ENCODE data around the gene SDK1. TPM values are rescaled to one million over a fixed set of nuclear protein-coding genes. Genes with fewer than 3 reads are reported as not detected.

The SDK1 gene
- total and polyA plus RNA-seq, 2 of the 8 experiments (the other 6 are each of a cell fraction or from before 2014, with no cell fraction given): 3.3 to 7.2 TPM

DNA sequence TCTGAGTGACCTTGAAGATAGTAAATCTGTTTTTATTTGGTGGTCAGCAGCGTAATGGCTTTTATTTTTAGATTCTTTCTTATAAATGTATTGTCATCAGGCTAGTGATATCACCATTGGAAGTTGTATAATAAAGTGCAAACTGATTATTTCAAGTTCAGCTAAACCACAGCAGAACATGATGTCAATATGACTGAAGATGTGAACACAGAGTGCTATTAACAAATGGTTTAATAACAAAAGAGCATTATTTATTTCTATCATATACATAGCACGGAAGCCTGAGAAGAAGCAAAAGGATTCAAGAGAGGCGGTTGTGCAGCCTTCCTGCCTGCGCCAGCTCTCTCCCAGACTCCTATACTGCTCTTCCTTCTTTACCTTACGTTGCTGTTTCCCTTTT is 142.7 kb downstream of the SDK1 start:
- Histone ChIP-seq H2AK5ac (ENCODE audit: low read depth, low read length) (no peak overlapping the region), H2BK120ac (replicated peaks; ENCODE audit: low read depth, low read length) (no peak overlapping the region), H3K14ac (ENCODE audit: insufficient read length) (no peak overlapping the region), H3K56ac (replicated peaks; ENCODE audit: insufficient read length, low read depth, low read length) (no peak overlapping the region), H3K18ac (ENCODE audit: extremely low read depth, low read length) (no peak overlapping the region), H3K9ac (replicated peaks in 1 of 4; ENCODE audit: extremely low read depth in 1 of 4, low read depth in 3 of 4, low read length in 3 of 4) (no peak overlapping the region), H3K4me1 (replicated peaks in 1 of 4; ENCODE audit: control insufficient read depth in 3 of 4, insufficient read depth in 4 of 4, low read length in 3 of 4) (no peaks in the 10 kb centered on the region), H3K4me3 (ENCODE audit: extremely low read depth in 1 of 4, insufficient read depth in 2 of 4, low read depth in 3 of 4, low read length in 4 of 4) (no peak overlapping the region), H3K79me2 (ENCODE audit: control insufficient read depth in 1 of 2, insufficient read depth in 2 of 2, low read length in 2 of 2) (no peaks in the 10 kb centered on the region), H3K9me3 (ENCODE audit: insufficient read depth in 2 of 2, low read depth in 1 of 2, low read length in 1 of 2) (peaks cover 0 to 3% of the 10 kb centered on the region in 2 experiments; a peak in 1 of 4 replicates), H3K23ac (ENCODE audit: insufficient read length) (no peak overlapping the region), H4K91ac (replicated peaks; ENCODE audit: insufficient read length, low read length) (no peak overlapping the region), H3K27me3 (replicated peaks in 1 of 4; ENCODE audit: control insufficient read depth in 3 of 4, extremely low read depth in 1 of 4, insufficient read depth in 3 of 4, low read length in 3 of 4) (no peaks in the 10 kb centered on the region), H2BK20ac (ENCODE audit: low read length) (no peak overlapping the region), H4K5ac (ENCODE audit: insufficient read length, low read depth, low read length) (no peak overlapping the region), H3K23me2 (ENCODE audit: low read depth, low read length) (no peaks in the 10 kb centered on the region), H3K36me3 (ENCODE audit: control insufficient read depth in 2 of 4, insufficient read depth in 4 of 4, low read length in 3 of 4) (no peaks in the 10 kb centered on the region), H4K8ac (ENCODE audit: extremely low read depth, insufficient read depth, low read length) (no peak overlapping the region), H3K4me2 (ENCODE audit: insufficient read depth in 1 of 2, low read depth in 2 of 2, low read length in 2 of 2) (no peak overlapping the region), H2BK15ac (ENCODE audit: low read length) (no peak overlapping the region), H2BK5ac (ENCODE audit: low read depth, low read length) (no peak overlapping the region), H3K4ac (replicated peaks; ENCODE audit: insufficient read length, low read depth, low read length) (no peak overlapping the region), H3K27ac (ENCODE audit: low read depth, low read length) (no peak overlapping the region), H2BK12ac (ENCODE audit: low read depth, low read length) (no peak overlapping the region), H3K79me1 (ENCODE audit: low read depth, low read length) (no peaks in the 10 kb centered on the region), H2AFZ (ENCODE audit: low read length) (no peak overlapping the region), H4K20me1 (replicated peaks in 1 of 2; ENCODE audit: control insufficient read depth in 1 of 2, insufficient read depth in 2 of 2, low read length in 2 of 2) (no peaks in the 10 kb centered on the region)
- CTCF ChIA-PET (ENCODE audit: partially characterized antibody): interaction anchor here (1.3 kb wide), 1 partner anchor 10 kb away, joined by 5 read pairs; no protein-coding TSS in a partner anchor
- DNase-seq (ENCODE audit: low read depth in 1 of 2, low spot score in 2 of 2) (no peak), FAIRE-seq (no peak)
- 76% methylated on average over 5 of the region's 5 CpGs; no CpG with 5 or more reads in 1 of the 2 experiments for WGBS, 2 experiments (ENCODE audit: extremely low coverage in 1 of 2, insufficient coverage in 1 of 2, insufficient read length in 1 of 2, insufficient replicate concordance in 2 of 2, low coverage in 1 of 2, low lambda C conversion rate in 2 of 2, missing lambda C conversion rate in 1 of 2)
- POLR2A ChIA-PET (ENCODE audit: partially characterized antibody): interaction anchor here (0.8 kb wide), 1 partner anchor 13 kb away, joined by 3 read pairs; no protein-coding TSS in a partner anchor
- no peak for TF ChIP-seq KDM5A (IDR thresholded peaks at IDR 0.05; ENCODE audit: low read length)
- TF ChIP-seq FOSL1 (IDR thresholded peaks at IDR 0.05; ENCODE audit: insufficient read depth, low read depth, low read length): no peak
